GM18502 (cell line): Measurements from ENCODE around the gene FAM107B.
"Not testable (repeated sequence)": the region's sequence is repeated elsewhere in the genome, so short reads cannot be mapped to it uniquely, and the experiment has no call there.

ENCODE experiments used
- ATAC-seq: cut with Tn5 transposase; IDR thresholded peaks from one replicate; pipeline ENCODE4 v1.9.1; 2021; ENCODE audit warnings: mild to moderate bottlenecking; ENCODE audit not compliant: unreplicated experiment, poor library complexity

Gene FAM107B

DNA sequence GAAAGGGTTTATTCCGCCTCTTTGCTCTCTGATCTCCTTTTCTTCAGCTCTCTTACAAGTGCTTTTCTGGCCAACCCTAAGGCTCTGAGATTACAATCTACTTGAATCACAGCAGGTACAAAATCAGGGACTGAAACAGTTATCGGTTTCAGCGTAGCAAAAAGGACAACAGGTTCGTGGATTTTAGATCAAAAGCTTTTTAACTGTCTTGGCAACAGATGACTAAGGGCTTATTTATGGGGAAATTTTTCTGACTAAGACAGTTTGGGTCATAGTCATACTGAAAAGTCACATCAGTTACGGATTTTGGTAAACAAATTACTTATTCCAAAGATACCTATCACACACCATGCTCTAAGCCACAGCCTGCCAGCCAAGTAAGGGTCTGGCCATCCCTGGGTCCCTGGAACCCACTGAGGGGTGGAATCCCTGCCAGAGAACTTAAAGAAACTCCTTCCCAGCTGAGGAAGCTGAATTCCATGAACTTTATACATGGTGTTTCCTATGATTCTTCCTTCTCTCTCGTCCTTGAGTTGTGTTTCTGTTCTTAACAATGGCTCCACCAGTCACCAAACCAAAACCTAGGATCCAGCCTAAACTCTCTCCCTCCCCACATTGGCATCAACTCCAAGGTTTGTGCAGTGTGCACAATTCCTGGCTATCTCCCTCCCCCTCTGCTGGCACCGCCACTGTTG is 169.3 kb downstream of the FAM107B start:
- peak; percentile 48 for ATAC-seq

GRCh38 chr10:14604181-14605142 is 170.2 kb downstream of the FAM107B start:
- ATAC-seq, result peak; percentile 56

DNA sequence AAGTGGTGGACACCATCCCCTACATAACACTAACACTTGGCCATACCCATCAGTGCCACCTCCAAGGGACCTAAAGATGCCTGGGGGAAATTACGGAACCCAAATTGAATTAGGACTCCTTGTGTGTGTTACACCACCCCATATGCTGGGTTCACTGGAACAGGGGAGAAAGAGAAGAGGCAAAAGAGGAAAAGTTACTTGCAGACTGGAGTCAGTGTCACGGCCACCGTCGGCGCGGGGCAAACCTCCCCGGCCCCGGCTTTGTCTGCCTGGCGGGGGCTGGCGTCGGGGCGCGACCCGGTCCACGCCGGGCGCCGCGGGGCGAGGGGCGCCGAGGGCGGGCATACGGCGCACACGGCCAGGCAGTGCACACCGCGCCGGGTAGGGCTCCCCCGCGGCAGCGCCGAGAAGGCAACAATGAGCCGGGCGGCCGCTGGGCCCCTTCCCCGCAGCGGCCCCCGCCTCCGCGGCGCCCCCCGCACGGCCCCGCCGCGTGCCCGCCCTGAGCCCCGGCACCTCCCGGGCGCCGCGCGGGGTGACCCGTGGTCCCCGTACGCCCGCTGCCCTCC is 171.1 kb downstream of the FAM107B start:
- peak; percentile 17 for ATAC-seq

GRCh38 chr10:14602807-14603533 is 171.7 kb downstream of the FAM107B start:
- ATAC-seq, result no peak

DNA sequence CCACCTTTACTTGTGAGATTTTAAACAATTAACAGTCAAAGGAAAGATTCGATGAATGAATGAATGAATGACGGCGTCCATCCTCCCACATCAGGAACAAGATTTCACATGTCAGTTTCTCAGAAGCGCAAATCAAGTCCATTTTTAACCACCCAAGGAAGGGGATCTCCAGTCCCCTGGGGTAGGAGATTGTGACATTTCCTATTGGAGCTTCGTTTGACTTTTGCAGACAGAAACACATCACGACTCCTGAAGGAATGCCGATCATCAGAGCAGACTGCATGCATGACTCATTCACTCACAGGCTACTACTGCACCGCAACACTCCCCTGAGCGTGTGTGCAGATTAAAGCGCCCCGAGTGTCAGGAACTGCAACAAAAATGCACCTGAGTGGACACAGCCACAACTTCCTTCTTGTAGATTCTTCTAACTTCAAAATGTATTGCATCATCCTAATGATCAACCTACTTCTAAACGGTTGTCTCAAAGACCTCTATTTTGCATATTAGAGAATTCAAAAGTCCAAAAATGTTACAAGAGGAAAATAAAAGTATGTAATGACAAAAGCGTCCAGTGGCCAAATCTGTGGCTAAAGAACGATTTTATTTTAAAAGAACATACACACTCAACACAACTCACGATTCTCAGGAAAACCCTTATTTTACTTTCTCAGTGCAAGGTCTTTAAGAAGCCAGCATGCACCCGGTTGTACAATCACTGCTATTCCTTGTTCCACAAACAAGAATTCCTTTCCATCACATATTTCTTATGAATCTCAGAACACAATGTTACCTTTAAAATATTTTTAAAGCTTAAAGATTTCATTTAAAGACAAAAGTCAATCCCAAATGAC is 172.6 kb downstream of the FAM107B start:
- peak; percentile 45 for ATAC-seq

DNA sequence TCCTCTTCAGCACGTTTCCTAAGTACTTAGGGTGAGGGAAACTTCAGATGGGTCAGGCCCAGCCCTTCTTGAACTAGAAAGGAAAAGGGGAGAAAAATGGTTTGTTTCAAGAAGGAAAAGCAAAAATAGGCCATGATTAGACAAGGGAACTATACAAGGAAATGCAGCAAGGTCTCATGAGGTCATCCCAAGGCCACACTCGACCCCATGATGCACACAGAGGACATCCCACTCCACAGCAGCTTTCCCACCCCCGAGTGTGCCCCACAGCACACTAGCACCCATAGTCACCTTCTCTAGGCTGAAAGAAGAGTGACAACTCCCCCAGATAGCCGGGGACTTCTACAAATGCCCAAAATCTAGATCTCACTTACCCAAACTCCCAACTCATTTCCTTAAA is 173.4 kb downstream of the FAM107B start:
- ATAC-seq, result no peak

- ATAC-seq, result no peak
Measured at GRCh38 chr10:14600065-14600464, 174.6 kb downstream of the FAM107B start.

- ATAC-seq, result no peak
Measured at GRCh38 chr10:14598809-14599764, 175.6 kb downstream of the FAM107B start.

GRCh38 chr10:14595526-14596182 is 179.0 kb downstream of the FAM107B start:
- ATAC-seq, result no peak

DNA sequence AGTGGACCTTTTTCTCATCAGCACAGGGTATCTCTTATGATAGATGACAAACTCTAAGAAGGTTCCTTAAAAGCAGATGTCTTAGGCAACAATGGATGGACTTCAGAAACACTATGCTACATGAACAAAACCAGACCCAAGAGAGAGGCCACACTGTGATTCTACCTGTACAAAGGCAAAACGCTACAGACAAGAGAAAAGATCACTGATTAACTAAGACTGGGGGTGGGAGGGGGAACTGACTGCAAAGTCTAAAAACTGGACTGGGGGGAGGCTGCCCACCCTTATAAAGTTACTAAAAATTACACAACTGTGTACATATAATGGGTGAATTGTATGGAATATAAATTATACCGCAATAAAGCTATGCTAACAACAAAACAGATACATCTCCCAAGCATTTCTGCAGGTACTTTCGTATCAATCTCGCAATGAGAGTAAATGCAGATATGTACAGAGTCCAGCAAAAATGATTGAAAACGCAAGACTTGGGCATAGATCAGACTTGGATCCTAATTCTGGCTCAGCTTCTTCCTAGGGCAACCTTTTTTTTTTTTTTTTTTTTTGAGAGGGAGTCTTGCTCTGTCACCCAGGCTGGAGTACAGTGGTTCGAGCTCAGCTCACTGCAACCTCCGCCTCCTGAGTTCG is 179.7 kb downstream of the FAM107B start:
- no peak for ATAC-seq

- ATAC-seq, result no peak
Measured at GRCh38 chr10:14593806-14594205, 180.9 kb downstream of the FAM107B start.

- ATAC-seq, result no peak
Measured at GRCh38 chr10:14592566-14592965, 182.1 kb downstream of the FAM107B start.

DNA sequence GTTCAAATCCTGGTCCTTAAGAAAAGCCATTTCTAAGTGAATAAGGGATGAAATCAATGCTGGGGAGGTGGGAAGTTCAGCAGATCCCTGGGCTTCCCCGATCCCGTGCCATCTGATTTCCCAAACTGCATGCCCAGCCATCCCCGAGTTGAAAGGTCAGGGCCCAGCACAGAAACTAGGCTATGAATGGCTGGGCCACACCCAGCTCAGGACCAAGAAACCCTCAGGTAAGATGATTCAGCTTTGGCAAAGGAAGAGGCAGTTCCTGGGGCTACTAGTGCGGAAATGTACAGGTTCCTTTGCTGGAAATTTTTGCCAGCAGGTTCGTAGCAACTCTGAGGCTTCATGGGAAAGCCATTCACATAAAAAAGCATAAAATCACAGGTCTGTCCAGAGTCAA is 182.7 kb downstream of the FAM107B start:
- ATAC-seq, result no peak

- ATAC-seq, result not testable (repeated sequence)
Measured at GRCh38 chr10:14588938-14589294, 185.8 kb downstream of the FAM107B start.

DNA sequence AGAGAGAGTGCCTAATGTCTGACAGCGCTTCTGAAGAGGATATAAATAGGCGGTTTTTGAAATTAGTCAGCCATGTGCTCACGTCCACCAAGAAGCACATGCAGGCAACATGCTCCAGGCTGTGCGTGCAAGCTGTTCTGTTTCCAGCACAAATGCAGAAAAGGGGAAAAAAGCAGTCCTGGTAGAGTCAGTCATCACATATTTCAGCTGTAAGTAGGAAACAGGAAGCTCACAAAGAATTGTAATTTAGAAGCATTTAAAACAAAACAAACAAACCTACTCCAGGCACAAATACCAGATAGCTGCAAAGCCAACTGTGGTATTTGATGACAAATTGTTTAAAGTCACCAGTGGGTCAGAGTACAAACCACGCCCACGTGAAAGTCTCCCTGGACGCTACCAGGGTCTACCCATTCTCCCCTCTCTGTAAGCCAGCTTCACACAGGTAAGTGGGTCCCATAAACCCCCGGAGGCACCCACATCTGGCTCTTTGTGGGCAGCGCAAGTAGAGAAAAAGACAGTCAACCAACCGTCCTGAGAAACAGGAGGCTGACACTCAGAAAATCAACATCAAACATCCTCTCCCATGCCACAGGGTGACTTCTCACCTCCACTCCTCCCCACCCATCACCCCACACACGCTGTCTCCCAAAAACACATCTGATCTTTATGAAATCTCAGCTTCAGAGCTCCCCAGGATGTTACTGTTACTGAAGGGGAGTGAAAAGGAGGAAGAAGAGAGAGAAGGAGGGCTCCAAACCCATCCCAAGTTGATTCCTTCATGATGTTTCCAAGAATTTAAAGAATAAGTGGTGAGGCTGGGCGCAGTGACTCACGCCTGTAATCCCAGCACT is 186.4 kb downstream of the FAM107B start:
- peak; percentile 74 for ATAC-seq

DNA sequence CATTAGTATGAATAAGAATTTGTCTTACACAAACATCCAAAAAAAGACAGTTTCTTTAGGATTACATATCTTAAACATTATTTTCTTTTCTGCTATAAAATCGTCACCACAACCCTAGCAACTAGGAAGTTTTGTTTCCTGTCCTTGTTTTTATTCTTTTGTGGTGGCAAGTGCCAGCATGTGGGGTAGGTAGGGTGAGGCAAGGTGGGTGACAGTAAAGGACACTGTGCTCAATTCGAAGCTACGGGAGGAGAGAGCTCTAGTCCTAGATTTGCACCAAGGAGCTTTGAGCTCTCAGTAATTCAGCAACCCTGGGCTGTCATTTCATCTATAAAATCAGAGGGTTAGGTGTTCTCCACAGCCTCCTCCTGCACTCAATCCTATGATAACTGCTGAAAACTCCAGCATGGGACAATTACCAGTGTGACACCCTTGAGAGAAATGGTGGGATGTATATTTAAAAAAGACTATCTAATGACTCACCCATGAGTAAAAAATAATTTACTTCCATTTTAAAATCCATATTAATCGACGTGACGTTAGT is 187.1 kb downstream of the FAM107B start:
- ATAC-seq, result no peak
